H1 (cell line): ENCODE data around the gene ANAPC13. TPM values are rescaled to one million over a fixed set of nuclear protein-coding genes. Genes with fewer than 3 reads are reported as not detected.

Source experiments
- CTCF ChIA-PET: fragments of 300-600 bp; sonication (Branson Sonifier 250); formaldehyde crosslinking; loops from one replicate; lab custom pipeline; 2021; ENCODE audit not compliant: partially characterized antibody; lab: Charles Lee
- POLR2A ChIA-PET: fragments of 300-600 bp; sonication (Branson Sonifier 250); formaldehyde crosslinking; loops from one replicate; lab custom pipeline; 2021; ENCODE audit warnings: inconsistent platforms; ENCODE audit not compliant: partially characterized antibody; lab: Charles Lee
- DNase-seq, 2 experiments: peaks; one replicate each; pipeline versions ENCODE4 v3.0.0 to v3.0.0-alpha.2; 2010 to 2022; ENCODE audit warnings: low spot score in 2 of 2, low read depth in 1 of 2, mixed read lengths in 1 of 2
- FAIRE-seq: peaks from 2 replicates; lab custom pipeline; 2011; peaks lifted over from hg19 to GRCh38; lab: Jason Lieb, UNC
- H2AFZ ChIP-seq: 2 replicates; pipeline ENCODE4 v1.8.1; 2012; ENCODE audit warnings: low read length, inconsistent platforms
- H2AK5ac ChIP-seq: 2 replicates; pipeline ENCODE4 v1.6.1; 2013; ENCODE audit warnings: low read depth, low read length
- H2BK120ac ChIP-seq: replicated peaks from 2 replicates; pipeline ENCODE3; 2013; ENCODE audit warnings: low read depth, low read length, inconsistent platforms
- H2BK12ac ChIP-seq: 2 replicates; pipeline ENCODE4 v1.6.1; 2013; ENCODE audit warnings: low read depth, low read length
- H2BK15ac ChIP-seq: 2 replicates; pipeline ENCODE4 v1.6.1; 2013; ENCODE audit warnings: low read length
- H2BK20ac ChIP-seq: 2 replicates; pipeline ENCODE4 v1.6.1; 2013; ENCODE audit warnings: low read length
- H2BK5ac ChIP-seq: 2 replicates; pipeline ENCODE4 v1.6.1; 2013; ENCODE audit warnings: low read depth, low read length
- H3K14ac ChIP-seq: 2 replicates; pipeline ENCODE4 v1.6.1; 2013; ENCODE audit warnings: inconsistent platforms; ENCODE audit not compliant: insufficient read length
- H3K18ac ChIP-seq: 2 replicates; pipeline ENCODE4 v1.6.1; 2013; ENCODE audit warnings: low read length; ENCODE audit errors: extremely low read depth
- H3K23ac ChIP-seq: 2 replicates; pipeline ENCODE4 v1.6.1; 2013; ENCODE audit warnings: inconsistent platforms; ENCODE audit not compliant: insufficient read length
- H3K23me2 ChIP-seq: 2 replicates; pipeline ENCODE4 v1.6.1; 2013; ENCODE audit warnings: low read depth, low read length
- H3K27ac ChIP-seq: 2 replicates; pipeline ENCODE4 v1.6.1; 2011; ENCODE audit warnings: low read depth, low read length, inconsistent platforms
- H3K27me3 ChIP-seq, 4 experiments: replicated peaks in 1 of 4; 1 replicate in 1 of 4; 2 replicates in 3 of 4; pipeline versions ENCODE4 v1.6.1 to v1.8.1; 2011 to 2013; ENCODE audit warnings: low read length in 3 of 4, mild to moderate bottlenecking in 3 of 4, inconsistent platforms in 2 of 4, mixed read lengths in 2 of 4, moderate library complexity in 1 of 4; ENCODE audit not compliant: control insufficient read depth in 3 of 4, insufficient read depth in 3 of 4; ENCODE audit errors: extremely low read depth in 1 of 4
- H3K36me3 ChIP-seq, 4 experiments: 2 replicates each; pipeline versions ENCODE4 v1.6.1 to v1.8.1; 2011 to 2013; ENCODE audit warnings: mild to moderate bottlenecking in 4 of 4, low read length in 3 of 4, moderate library complexity in 2 of 4, control low read depth in 1 of 4, inconsistent platforms in 1 of 4; ENCODE audit not compliant: insufficient read depth in 4 of 4, control insufficient read depth in 2 of 4
- H3K4ac ChIP-seq: replicated peaks from 2 replicates; pipeline ENCODE3; 2013; ENCODE audit warnings: low read length, low read depth, mixed read lengths, inconsistent platforms; ENCODE audit not compliant: insufficient read length
- H3K4me1 ChIP-seq, 4 experiments: replicated peaks in 1 of 4; 1 replicate in 1 of 4; 2 replicates in 3 of 4; pipeline versions ENCODE4 v1.6.1 to v1.8.1; 2011 to 2013; ENCODE audit warnings: low read length in 3 of 4, inconsistent platforms in 2 of 4, mixed read lengths in 1 of 4; ENCODE audit not compliant: insufficient read depth in 4 of 4, control insufficient read depth in 3 of 4
- H3K4me2 ChIP-seq, 2 experiments: 2 replicates each; pipeline versions ENCODE4 v1.6.1 to v1.8.1; 2011 to 2013; ENCODE audit warnings: low read depth in 2 of 2, low read length in 2 of 2, control low read depth in 1 of 2, inconsistent platforms in 1 of 2, mild to moderate bottlenecking in 1 of 2; ENCODE audit not compliant: insufficient read depth in 1 of 2
- H3K4me3 ChIP-seq, 4 experiments: fragments of 200-600, 300-600 bp in 1 of 4; sonication (generic), shearing (Covaris generic), sonication (Bioruptor Twin) in 1 of 4; 2 replicates each; pipeline versions ENCODE4 v1.5.1 to v1.8.1; 2011 to 2016; ENCODE audit warnings: low read length in 4 of 4, low read depth in 3 of 4, control low read depth in 2 of 4, inconsistent platforms in 2 of 4, mild to moderate bottlenecking in 2 of 4, mixed read lengths in 1 of 4, moderate library complexity in 1 of 4; ENCODE audit not compliant: insufficient read depth in 2 of 4; ENCODE audit errors: extremely low read depth in 1 of 4
- H3K56ac ChIP-seq: replicated peaks from 2 replicates; pipeline ENCODE3; 2013; ENCODE audit warnings: low read depth, mild to moderate bottlenecking, mixed read lengths, low read length, inconsistent platforms; ENCODE audit not compliant: insufficient read length
- H3K79me1 ChIP-seq: 2 replicates; pipeline ENCODE4 v1.6.1; 2013; ENCODE audit warnings: low read depth, low read length, control low read depth
- H3K79me2 ChIP-seq, 2 experiments: 2 replicates each; pipeline versions ENCODE4 v1.6.1 to v1.8.1; 2012 to 2013; ENCODE audit warnings: low read length in 2 of 2, mild to moderate bottlenecking in 2 of 2, inconsistent platforms in 1 of 2; ENCODE audit not compliant: insufficient read depth in 2 of 2, control insufficient read depth in 1 of 2
- H3K9ac ChIP-seq, 4 experiments: replicated peaks in 1 of 4; 1 replicate in 1 of 4; 2 replicates in 3 of 4; pipeline versions ENCODE4 v1.6.1 to v1.8.1; 2011 to 2013; ENCODE audit warnings: low read depth in 3 of 4, low read length in 3 of 4, control low read depth in 2 of 4, mild to moderate bottlenecking in 2 of 4, moderate library complexity in 2 of 4, inconsistent platforms in 1 of 4; ENCODE audit errors: extremely low read depth in 1 of 4
- H3K9me3 ChIP-seq, 2 experiments: 2 replicates each; pipeline versions ENCODE4 v1.6.1 to v1.8.1; 2012 to 2013; ENCODE audit warnings: mild to moderate bottlenecking in 2 of 2, moderate library complexity in 2 of 2, control low read depth in 1 of 2, inconsistent platforms in 1 of 2, low read depth in 1 of 2, low read length in 1 of 2, mixed read lengths in 1 of 2; ENCODE audit not compliant: insufficient read depth in 2 of 2
- H4K20me1 ChIP-seq, 2 experiments: replicated peaks in 1 of 2; 2 replicates each; pipeline versions ENCODE3 to v1.8.1; 2011 to 2013; ENCODE audit warnings: inconsistent platforms in 2 of 2, low read length in 2 of 2, mild to moderate bottlenecking in 1 of 2; ENCODE audit not compliant: insufficient read depth in 2 of 2, control insufficient read depth in 1 of 2
- H4K5ac ChIP-seq: 2 replicates; pipeline ENCODE4 v1.6.1; 2013; ENCODE audit warnings: low read length, low read depth, mixed read lengths, inconsistent platforms; ENCODE audit not compliant: insufficient read length
- H4K8ac ChIP-seq: 2 replicates; pipeline ENCODE4 v1.8.0; 2013; ENCODE audit warnings: mild to moderate bottlenecking, moderate library complexity, low read length, inconsistent platforms; ENCODE audit not compliant: insufficient read depth; ENCODE audit errors: extremely low read depth
- H4K91ac ChIP-seq: replicated peaks from 2 replicates; pipeline ENCODE3; 2013; ENCODE audit warnings: low read length, mixed read lengths, inconsistent platforms; ENCODE audit not compliant: insufficient read length
- ASH2L ChIP-seq: fragments of 200-600, 300-600 bp; sonication (generic); IDR thresholded peaks from one replicate; pipeline ENCODE4 v1.7.1; 2017; ENCODE audit warnings: low read length
- CBX8 ChIP-seq: fragments of 300-800, 300-1000 bp; sonication (generic); IDR thresholded peaks from 2 replicates; pipeline ENCODE4 v1.7.1; 2016; ENCODE audit warnings: low read depth, low read length, borderline replicate concordance
- CHD1 ChIP-seq: IDR thresholded peaks from 2 replicates; pipeline ENCODE4 v1.6.1; 2012; ENCODE audit warnings: low read depth, low read length, improper control_type of control experiment
- EP300 ChIP-seq, 2 experiments: IDR thresholded peaks; 1 replicate in 1 of 2; 2 replicates in 1 of 2; pipeline ENCODE4 v1.6.1; 2011 to 2012; ENCODE audit warnings: low read depth in 2 of 2, low read length in 2 of 2, mild to moderate bottlenecking in 2 of 2, borderline replicate concordance in 1 of 2, inconsistent platforms in 1 of 2, moderate library complexity in 1 of 2
- GTF2F1 ChIP-seq: IDR thresholded peaks from 2 replicates; pipeline ENCODE4 v1.6.1; 2012; ENCODE audit warnings: low read depth, low read length, improper control_type of control experiment, borderline replicate concordance
- PHF8 ChIP-seq: fragments of 200-600 bp; sonication (generic); conservative IDR thresholded peaks from 2 replicates; pipeline ENCODE4 v1.7.1; 2012; ENCODE audit warnings: low read depth, mild to moderate bottlenecking, inconsistent platforms, low read length, moderate library complexity
- RAD21 ChIP-seq, 2 experiments: IDR thresholded peaks in 1 of 2; conservative IDR thresholded peaks in 1 of 2; 2 replicates each; pipeline ENCODE4 v1.6.1; 2011; ENCODE audit warnings: low read depth in 2 of 2, low read length in 2 of 2, improper control_type of control experiment in 1 of 2, inconsistent platforms in 1 of 2, mild to moderate bottlenecking in 1 of 2, moderate library complexity in 1 of 2
- SUZ12 ChIP-seq: fragments of 200-600 bp; sonication (generic); IDR thresholded peaks from 2 replicates; pipeline ENCODE4 v1.6.1; 2012; ENCODE audit warnings: mild to moderate bottlenecking, inconsistent platforms, low read length, moderate library complexity, mixed read lengths
- TAF7 ChIP-seq: optimal IDR thresholded peaks from 2 replicates; pipeline ENCODE3; 2011; ENCODE audit warnings: low read depth, mild to moderate bottlenecking, inconsistent platforms, low read length, moderate library complexity, borderline replicate concordance
- TCF12 ChIP-seq: IDR thresholded peaks from 2 replicates; pipeline ENCODE4 v1.6.1; 2011; ENCODE audit warnings: low read depth, mild to moderate bottlenecking, low read length
- WGBS, 2 experiments: shearing (Covaris generic) in 1 of 2; methylation state at CpG; one replicate each; pipeline versions ENCODE4 v1.1.6 to v1.1.7; 2013 to 2015; ENCODE audit warnings: low lambda C conversion rate in 2 of 2, mixed read lengths in 2 of 2, inconsistent platforms in 1 of 2, low coverage in 1 of 2, missing lambda C conversion rate in 1 of 2; ENCODE audit not compliant: insufficient replicate concordance in 2 of 2, insufficient coverage in 1 of 2, insufficient read length in 1 of 2; ENCODE audit errors: extremely low coverage in 1 of 2, missing lambda C conversion rate in 1 of 2; 5-methylcytosine and 5-hydroxymethylcytosine counted together
- polyA plus RNA-seq, 7 experiments: library from polyadenylated mRNA; depleted of rRNA in 3 of 7; stranded (reverse) in 5 of 7; unstranded in 2 of 7; fragments of >200 nt in 5 of 7; fragments of 200-250 nt in 2 of 7; gene quantifications; 1 replicate in 5 of 7; 2 replicates in 1 of 7; 4 replicates in 1 of 7; pipeline versions ENCODE4 v1.2.1 to v1.2.3, GENCODE V29; 2011 to 2013; ENCODE audit warnings: missing spikeins in 2 of 7, mixed read lengths in 2 of 7
- total RNA-seq: library from RNA; stranded (reverse); fragmentation: NEBNext Ultra II Directional; extraction: Animal tissue kit (Norgen Biotek cat#: 25700); gene quantifications from 2 replicates; pipeline ENCODE4 v1.2.1, GENCODE V29; 2021
- TF ChIP-seq, protein P1 (sequence below): IDR thresholded peaks from 2 replicates; pipeline ENCODE4 v1.6.1; 2011; ENCODE audit warnings: low read depth, mild to moderate bottlenecking, low read length; ENCODE audit not compliant: insufficient read depth
- TF ChIP-seq, protein P2 (sequence below): IDR thresholded peaks from 2 replicates; pipeline ENCODE4 v1.6.1; 2012; ENCODE audit warnings: inconsistent platforms

The ANAPC13 gene
- total and polyA plus RNA-seq, 2 of the 8 experiments (the other 6 are each of a cell fraction or from before 2014, with no cell fraction given): 33.3 to 34.0 TPM

DNA sequence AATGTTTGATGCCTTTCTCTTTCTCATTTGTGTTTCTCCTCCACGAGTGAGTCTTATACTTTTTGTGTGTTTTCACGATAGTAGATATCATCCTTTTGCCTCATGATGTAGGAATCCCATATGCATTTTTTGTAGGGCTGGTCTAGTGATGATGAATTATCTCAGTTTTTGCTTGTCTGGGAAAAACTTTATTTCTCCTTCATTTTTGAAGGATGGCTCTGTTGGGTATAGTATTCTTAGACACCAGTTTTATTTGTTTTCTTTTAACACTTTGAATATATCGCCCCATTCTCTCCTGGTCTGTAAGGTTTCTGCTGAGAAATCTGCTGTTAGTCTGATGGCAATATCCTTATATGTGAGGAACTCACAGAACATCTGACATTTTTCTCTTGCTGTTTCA lies 18.3 kb upstream of the ANAPC13 start:
- DNase-seq: no peak
- Histone ChIP-seq H2BK5ac (no peak overlapping the region), H3K23ac (no peak overlapping the region), H3K79me1 (peaks cover 5% of the 10 kb centered on the region; the same call in 1 of the 2 replicates), H2AFZ (no peak overlapping the region), H3K27ac (no peak overlapping the region), H3K9me3 (no peaks in the 10 kb centered on the region), H3K4me2 (no peak overlapping the region), H3K4me3 (no peak overlapping the region), H4K8ac (no peak overlapping the region), H3K14ac (no peak overlapping the region), H3K4ac (no peak overlapping the region), H4K5ac (no peak overlapping the region), H3K36me3 (no peaks in the 10 kb centered on the region; a peak in 1 of 8 replicates), H3K56ac (no peak overlapping the region), H4K91ac (no peak overlapping the region), H3K79me2 (peaks cover 0 to 17% of the 10 kb centered on the region in 2 experiments; a peak in 2 of 4 replicates), H3K4me1 (no peaks in the 10 kb centered on the region), H2BK120ac (no peak overlapping the region), H3K27me3 (no peaks in the 10 kb centered on the region), H2BK12ac (no peak overlapping the region), H3K9ac (no peak overlapping the region), H3K18ac (no peak overlapping the region), H3K23me2 (no peaks in the 10 kb centered on the region), H2BK20ac (no peak overlapping the region), H2BK15ac (no peak overlapping the region), H4K20me1 (peaks cover 0 to 4% of the 10 kb centered on the region in 2 experiments), H2AK5ac (no peak overlapping the region)
- whole genome bisulfite sequencing, 2 experiments: 94% methylated on average over 2 of the region's 3 CpGs; no CpG with 5 or more reads in 1 of the 2 experiments
- ChIA-PET POLR2A (no interaction called here), CTCF (interaction anchor here (1.5 kb wide), 1 partner anchor 11 kb away, joined by 6 read pairs; no protein-coding TSS in a partner anchor)
- FAIRE-seq: no peak
- TF ChIP-seq TCF12 (no peak), GTF2F1 (no peak), TAF7 (no peak), RAD21 (IDR thresholded peaks at IDR 0.05 in 1 of 2, conservative IDR thresholded peaks at IDR 0.05 in 1 of 2; ENCODE audit: low read depth in 2 of 2, low read length in 2 of 2) (no peak), PHF8 (no peak), SUZ12 (no peak), ASH2L (no peak), CHD1 (no peak), CBX8 (no peak), EP300 (IDR thresholded peaks at IDR 0.05; ENCODE audit: borderline replicate concordance in 1 of 2, low read depth in 2 of 2, low read length in 2 of 2) (no peak)
- TF ChIP-seq, protein P1, sequence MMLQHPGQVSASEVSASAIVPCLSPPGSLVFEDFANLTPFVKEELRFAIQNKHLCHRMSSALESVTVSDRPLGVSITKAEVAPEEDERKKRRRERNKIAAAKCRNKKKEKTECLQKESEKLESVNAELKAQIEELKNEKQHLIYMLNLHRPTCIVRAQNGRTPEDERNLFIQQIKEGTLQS: no peak
- TF ChIP-seq, protein P2, sequence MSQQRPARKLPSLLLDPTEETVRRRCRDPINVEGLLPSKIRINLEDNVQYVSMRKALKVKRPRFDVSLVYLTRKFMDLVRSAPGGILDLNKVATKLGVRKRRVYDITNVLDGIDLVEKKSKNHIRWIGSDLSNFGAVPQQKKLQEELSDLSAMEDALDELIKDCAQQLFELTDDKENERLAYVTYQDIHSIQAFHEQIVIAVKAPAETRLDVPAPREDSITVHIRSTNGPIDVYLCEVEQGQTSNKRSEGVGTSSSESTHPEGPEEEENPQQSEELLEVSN: no peak
